ENCODE results near the gene CNTNAP5.

The CNTNAP5 gene

DNA sequence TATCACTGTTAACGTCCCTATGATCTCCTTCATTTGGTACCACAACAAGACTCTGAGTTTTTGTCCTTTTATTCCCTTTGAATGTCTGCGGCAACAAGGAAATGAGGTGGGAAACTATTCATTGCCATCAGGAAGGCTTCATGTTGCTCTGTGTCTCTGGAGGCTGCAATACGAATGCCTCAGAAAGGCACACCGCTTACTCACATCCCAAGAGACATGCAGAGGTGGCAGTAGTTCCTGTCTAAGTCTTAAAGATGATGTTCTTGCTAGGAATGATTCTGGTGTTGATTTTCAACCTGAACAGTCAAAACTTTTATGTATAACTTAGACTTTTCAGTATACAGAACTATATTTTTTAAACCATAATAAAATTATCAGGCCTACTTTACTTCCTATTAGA is 24.0 kb downstream of the CNTNAP5 start:
- in situ Hi-C loops (cut with HindIII; ENCODE audit: low pct_ligation_motif_present, low pct_unique_long_range_greater_than_20kb, low sequenced_read_pairs) = no loop called here
- DNase-seq = no peak

DNA sequence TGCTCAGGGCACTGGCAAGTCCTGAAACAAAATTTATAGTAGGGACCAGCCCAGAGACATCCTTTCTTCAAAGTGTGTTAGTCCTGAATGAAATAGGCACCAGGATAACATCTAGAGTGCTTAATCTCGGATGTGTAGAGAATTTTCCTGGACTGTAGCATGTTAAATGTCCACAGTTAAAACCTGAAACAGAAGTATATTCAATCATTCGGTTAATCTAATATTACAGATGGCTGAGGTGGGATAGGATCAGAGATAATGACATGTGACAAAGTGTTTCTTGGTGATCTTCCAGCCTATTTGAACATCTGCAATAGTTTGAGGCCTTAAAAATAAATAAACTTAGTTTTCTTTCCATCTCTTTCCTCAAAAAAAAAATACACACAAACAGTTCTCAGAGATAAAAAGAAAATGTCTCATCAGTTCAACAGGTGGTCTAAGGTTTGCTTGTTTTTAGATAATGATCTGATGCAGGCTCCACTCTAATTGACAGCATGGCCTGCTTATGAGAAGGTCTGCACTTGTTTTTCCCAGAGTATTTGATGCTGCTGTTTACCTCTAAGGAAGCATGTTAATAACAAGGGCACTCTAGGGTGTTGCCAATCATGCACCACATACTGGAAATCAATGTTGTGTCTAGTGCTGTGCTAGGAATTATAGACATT is 25.9 kb downstream of the CNTNAP5 start:
- in situ Hi-C loops (cut with HindIII; ENCODE audit: low pct_ligation_motif_present, low pct_unique_long_range_greater_than_20kb, low sequenced_read_pairs) = no loop called here

DNA sequence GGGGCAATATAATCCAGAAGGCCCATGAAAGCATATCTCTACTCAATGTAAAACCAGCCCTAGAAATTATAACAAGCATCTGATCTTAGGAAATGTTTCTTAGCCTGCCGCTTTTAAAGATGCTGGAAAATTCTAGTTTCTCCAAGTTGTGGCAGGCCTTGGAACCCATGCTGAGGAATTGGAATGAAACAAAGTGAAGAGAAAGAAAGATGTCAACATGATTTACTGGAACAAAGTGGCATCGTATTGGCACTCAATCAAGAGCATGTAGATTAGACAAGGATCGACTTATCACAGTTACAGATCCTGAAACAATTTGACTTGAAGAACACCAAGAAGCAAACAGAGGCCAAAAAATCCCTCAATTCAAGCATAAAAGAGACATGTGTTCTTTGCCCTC is 28.7 kb downstream of the CNTNAP5 start:
- no peak for DNase-seq
- in situ Hi-C loops (cut with HindIII; ENCODE audit: low pct_ligation_motif_present, low pct_unique_long_range_greater_than_20kb, low sequenced_read_pairs) = no loop called here

More for the DNA sequence above, 25.9 kb downstream of the CNTNAP5 start:
- no peak for DNase-seq

DNA sequence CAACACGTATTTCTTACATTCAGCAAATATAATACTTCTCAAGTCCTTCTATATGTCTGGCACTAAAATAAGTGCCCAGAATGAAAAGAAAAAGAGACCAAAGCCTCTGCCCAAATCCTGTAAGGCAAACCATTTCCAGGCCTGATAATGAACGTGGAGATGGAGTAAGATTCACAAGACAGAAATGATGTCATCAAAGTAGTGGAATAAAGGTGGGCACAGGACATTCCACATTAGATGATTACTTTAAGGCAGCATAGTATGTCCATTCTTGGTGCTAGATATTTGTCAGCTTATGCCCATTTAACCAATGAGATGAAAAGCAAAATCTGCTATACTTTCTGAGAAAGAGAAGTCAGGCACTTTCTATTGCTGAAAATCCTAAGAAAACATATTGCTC is 38.5 kb downstream of the CNTNAP5 start:
- in situ Hi-C loops (cut with HindIII; ENCODE audit: low pct_ligation_motif_present, low pct_unique_long_range_greater_than_20kb, low sequenced_read_pairs) = no loop called here

DNA sequence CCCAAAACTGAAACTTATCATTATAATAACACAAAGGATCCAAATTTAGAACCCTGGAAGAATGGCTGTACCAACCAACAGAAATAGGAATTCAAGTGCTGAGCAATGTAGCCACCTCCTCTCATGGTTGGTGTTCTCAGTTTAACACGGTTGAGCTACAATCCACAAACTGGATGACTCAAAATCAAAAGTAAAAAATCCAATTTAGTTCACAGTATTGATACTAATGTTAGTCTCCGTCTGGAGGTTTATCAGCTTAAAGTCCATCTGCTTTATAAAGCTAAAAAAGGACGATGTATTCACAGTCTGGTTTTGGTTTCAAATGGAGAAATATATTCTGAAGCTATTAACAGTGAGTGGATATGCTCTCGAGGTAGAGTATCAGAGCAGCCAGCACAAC is 40.5 kb downstream of the CNTNAP5 start:
- no peak for DNase-seq
- in situ Hi-C loops (cut with HindIII; ENCODE audit: low pct_ligation_motif_present, low pct_unique_long_range_greater_than_20kb, low sequenced_read_pairs) = no loop called here

More for the DNA sequence above, 38.5 kb downstream of the CNTNAP5 start:
- DNase-seq = no peak

DNA sequence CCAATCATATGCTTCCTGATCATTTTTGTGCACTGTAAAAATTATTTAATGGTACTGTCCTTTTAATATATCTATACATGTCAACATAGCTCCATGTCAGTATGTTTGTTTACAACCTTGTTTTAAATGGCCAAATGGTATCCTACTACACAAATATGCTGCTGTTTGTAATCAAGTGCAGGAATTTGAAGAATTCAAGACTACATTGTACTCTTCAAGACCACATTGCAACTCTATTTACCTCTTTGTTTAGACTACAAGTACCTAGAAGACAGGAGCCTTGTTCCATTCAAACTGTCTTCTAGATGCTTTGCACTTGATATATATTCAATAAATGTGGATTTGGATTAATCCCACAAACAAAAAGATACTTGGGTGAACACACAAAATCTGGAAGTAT is 41.7 kb downstream of the CNTNAP5 start:
- DNase-seq = no peak
- in situ Hi-C loops (cut with HindIII; ENCODE audit: low pct_ligation_motif_present, low pct_unique_long_range_greater_than_20kb, low sequenced_read_pairs) = no loop called here

DNA sequence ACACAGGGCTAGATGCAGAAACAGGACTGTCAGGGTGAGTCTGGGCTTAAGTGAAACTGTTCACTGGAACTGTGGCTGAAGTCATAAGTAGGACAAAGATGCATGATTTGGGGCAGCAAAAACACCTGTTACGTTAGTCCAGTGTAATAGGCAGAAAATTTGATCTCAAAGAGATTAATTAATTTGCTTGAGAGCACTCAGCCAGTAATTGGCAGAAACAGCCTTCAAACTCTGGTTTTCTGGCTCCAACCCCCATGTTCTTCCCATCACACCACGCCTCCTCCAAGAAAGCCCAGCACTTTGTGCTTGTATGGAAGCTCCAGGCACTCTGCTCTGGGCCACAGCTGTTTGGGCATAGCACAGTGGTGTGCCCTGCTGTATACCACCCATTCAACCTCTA is 54.0 kb downstream of the CNTNAP5 start:
- in situ Hi-C loops (cut with HindIII; ENCODE audit: low pct_ligation_motif_present, low pct_unique_long_range_greater_than_20kb, low sequenced_read_pairs) = no loop called here
- no peak for DNase-seq

DNA sequence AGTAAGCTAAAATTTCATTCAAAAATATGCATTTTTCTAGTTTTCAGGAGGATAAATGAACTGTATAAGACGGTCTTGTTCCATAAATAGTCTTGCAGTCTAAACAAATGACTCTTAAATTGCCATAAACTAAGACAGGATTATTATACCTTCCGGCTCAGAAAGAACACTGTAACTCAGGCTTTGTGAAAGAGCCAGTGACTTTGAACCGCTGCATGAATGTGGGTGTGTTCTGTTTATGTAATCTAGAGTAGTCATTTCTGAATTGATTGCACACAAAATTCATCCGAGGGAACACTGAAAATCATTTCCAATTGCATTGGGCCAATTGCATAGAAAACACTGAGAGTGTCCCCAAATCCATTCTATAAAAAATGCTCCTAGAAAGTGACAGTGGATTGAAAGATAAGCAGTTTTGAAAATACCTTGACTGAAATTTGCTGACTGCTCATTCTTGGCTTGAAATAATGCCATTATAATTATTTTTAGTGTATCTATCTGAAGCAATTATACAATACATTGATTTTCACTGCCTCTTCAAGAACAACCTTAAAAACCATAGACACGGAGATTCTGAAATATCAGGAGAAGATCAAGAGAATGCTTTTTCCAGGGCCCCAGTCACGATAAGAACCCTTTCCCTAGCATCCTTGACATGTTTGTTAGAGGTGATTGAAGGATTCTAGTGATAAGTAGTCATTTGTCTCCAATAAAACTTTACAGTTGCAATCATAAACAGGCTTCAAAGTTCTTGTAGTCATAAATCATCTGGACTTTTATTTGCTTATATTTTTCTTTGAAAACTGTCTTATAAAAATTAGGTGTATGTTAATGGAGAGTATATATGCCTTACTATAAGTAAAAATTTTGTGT is 55.4 kb downstream of the CNTNAP5 start:
- no peak for DNase-seq
- in situ Hi-C loops (cut with HindIII; ENCODE audit: low pct_ligation_motif_present, low pct_unique_long_range_greater_than_20kb, low sequenced_read_pairs) = no loop called here

DNA sequence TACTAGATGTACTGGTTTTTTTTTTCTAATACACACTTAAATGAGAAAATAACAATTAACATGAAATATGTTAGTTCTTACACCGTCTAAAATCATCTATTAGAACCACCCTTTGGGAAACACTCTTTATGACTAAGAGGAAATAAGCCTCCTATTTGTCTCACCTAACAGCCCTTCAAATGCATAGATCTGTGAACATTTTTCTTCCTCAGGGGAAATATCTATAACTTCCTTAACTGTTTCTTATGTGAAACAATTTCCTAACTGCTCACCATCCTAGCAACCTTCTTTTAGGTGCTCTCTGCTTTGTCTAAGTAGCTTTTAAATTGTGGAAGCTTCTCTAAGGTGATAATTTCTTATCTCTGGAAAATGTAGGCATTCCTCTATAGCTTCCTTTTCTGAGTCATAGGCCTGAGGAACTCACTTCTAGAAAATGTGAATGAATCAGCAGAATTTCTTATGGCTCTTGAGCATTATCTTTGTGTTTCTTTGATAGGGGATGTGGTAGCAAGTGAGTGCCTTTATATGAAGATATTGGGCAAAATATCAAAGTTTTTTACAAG is 56.1 kb downstream of the CNTNAP5 start:
- in situ Hi-C loops (cut with HindIII; ENCODE audit: low pct_ligation_motif_present, low pct_unique_long_range_greater_than_20kb, low sequenced_read_pairs) = no loop called here
- DNase-seq = no peak

DNA sequence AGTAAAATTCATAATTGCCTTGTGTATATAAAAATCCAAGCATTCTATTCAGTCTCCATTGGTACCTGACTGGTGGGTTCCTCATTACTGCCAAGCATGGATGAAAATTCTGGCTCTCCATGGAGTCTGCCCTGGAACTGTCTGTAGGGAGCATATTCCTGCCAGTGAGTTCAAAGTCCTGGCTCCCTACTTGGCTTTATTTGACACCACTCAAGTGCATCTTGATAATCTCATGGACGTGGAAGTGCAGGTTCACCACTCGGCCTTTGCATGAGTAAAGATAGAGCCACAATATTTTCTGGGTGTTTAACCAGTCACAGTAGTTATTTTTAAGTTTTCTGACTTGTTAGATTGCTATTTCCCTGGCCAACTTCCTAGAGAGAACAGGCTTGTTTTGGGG is 63.5 kb downstream of the CNTNAP5 start:
- in situ Hi-C loops (cut with HindIII; ENCODE audit: low pct_ligation_motif_present, low pct_unique_long_range_greater_than_20kb, low sequenced_read_pairs) = no loop called here
- no peak for DNase-seq

DNA sequence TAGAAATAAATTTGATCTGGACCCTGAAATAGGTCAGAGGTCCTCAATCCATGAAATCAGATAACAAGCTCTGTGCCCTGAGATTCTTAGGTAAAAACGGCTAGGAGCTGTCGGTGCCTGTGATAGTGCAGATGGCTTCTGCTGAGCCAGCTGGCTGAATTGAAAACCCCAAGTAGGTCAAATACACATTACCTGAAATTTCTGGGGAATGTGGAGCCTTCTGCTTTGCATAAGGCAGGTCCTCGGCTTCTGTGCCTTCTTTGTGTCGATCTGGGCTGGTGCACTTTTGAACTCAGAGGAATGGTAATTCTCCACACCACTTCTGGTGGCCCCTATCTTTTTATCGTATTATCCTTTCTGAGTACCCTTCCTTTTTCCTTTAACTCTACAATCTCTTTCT is 66.6 kb downstream of the CNTNAP5 start:
- in situ Hi-C loops (cut with HindIII; ENCODE audit: low pct_ligation_motif_present, low pct_unique_long_range_greater_than_20kb, low sequenced_read_pairs) = no loop called here
- DNase-seq = no peak

DNA sequence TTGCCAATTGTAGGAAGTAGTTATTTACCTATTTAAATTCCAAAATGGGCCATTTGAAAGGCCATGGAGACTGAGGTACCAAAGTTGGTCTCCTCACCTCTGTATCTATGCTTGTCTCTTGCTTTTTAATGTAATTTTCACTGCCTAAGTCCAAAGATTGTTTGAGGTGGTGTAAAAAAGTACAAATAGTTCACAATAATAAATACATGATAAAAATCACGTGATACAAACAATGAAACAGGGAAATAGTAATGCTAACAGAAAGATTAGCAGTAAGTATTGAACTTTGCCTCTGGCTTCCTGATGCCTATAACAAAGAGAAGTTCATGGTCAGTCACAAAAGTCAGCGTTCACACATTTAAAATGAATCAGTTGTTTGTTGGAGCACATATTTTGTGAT is 67.6 kb downstream of the CNTNAP5 start:
- in situ Hi-C loops (cut with HindIII; ENCODE audit: low pct_ligation_motif_present, low pct_unique_long_range_greater_than_20kb, low sequenced_read_pairs) = no loop called here
- no peak for DNase-seq

DNA sequence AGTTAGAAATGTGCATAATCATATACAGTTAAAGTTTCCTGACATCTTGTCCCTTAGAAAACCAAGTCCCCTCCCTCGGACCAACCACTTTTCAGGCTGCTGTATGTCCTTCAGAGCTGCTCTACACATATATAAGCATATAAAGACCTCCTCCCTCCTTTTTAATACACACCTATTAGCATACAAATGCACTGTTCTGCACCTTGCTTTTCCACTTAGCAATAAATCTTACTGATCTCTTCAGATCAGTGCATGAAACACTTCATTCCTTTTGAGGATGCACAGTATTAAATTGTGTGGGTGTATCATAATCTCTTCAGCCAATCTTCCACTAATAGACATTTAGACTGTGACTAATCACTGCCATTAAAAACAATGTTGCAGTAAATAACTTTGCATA is 79.8 kb downstream of the CNTNAP5 start:
- in situ Hi-C loops (cut with HindIII; ENCODE audit: low pct_ligation_motif_present, low pct_unique_long_range_greater_than_20kb, low sequenced_read_pairs) = no loop called here

DNA sequence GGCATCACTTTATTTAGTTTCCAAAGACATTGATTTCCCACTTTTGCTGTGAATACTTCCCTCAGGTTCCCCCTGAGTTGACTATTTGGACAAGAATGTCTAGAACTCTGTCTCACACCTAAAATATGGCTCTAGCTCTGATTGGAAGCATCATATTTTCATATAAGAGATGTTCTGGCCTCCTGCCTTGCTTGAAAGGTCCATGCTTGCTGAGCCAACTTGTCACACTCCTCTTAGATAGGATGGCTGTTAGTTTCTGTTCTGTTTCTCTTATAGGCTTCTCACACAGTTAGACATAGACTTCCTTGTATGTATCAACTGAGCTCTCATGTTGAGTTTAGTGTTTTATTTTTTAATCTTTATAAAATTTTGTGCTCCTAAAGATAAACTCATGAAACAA is 87.1 kb downstream of the CNTNAP5 start:
- DNase-seq = no peak
- in situ Hi-C loops (cut with HindIII; ENCODE audit: low pct_ligation_motif_present, low pct_unique_long_range_greater_than_20kb, low sequenced_read_pairs) = no loop called here

More for the DNA sequence above, 79.8 kb downstream of the CNTNAP5 start:
- no peak for DNase-seq

DNA sequence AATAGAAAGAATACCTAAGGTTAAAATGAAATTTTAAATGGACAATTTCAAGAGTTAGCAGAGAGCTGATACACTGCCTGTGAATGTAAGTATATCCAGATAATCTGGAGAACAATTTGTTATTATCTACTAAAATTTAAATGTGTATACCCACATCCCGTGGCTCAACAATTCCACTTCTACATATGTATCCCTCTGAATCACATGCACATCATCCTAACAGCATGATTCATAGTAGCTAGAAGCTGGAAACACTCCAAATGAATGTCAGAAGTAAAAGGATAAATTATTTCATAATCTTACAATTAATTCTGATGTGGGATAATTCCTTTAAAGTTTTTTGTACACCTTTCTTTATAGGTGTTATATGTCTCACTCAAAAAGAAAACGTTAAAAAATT is 87.9 kb downstream of the CNTNAP5 start:
- no peak for DNase-seq
- in situ Hi-C loops (cut with HindIII; ENCODE audit: low pct_ligation_motif_present, low pct_unique_long_range_greater_than_20kb, low sequenced_read_pairs) = no loop called here

DNA sequence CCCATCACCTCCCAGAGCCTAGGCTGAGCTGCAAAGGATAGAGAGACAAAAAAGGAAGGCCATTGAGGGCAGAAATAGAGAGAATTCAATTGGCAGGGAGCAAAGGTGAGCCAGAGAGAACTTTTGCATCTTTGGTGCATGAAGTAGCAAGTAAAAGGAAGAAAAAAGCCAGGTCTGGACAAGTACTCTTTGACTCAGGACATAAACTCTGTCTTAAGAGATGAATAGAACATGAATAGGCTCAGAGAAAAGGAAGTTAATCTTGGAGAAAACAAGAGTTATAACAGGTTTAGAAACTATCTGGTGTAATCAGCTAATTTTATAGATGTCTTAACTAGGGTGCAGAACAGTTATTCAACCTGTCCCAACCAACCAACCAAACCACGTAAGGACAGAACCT is 95.2 kb downstream of the CNTNAP5 start:
- in situ Hi-C loops (cut with HindIII; ENCODE audit: low pct_ligation_motif_present, low pct_unique_long_range_greater_than_20kb, low sequenced_read_pairs) = no loop called here
- DNase-seq = no peak

DNA sequence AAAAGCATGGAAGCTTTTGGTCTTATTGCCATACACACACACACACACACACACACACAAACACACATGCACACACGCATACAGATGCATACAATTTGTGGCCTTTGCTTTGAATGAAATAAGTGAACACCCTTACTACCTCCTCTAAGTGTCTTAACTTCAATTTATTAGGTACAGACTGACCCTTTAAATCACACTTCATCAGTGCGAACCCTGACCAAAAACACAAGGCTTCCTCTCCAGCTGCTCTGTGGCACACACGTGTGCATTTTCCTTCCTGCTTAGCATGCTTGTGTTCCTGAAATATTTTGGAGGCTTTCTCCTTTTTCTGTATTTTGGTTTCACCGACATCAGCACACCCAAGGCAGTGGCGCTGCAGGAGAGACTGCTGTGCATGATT is 96.0 kb downstream of the CNTNAP5 start:
- DNase-seq = no peak
- in situ Hi-C loops (cut with HindIII; ENCODE audit: low pct_ligation_motif_present, low pct_unique_long_range_greater_than_20kb, low sequenced_read_pairs) = no loop called here

DNA sequence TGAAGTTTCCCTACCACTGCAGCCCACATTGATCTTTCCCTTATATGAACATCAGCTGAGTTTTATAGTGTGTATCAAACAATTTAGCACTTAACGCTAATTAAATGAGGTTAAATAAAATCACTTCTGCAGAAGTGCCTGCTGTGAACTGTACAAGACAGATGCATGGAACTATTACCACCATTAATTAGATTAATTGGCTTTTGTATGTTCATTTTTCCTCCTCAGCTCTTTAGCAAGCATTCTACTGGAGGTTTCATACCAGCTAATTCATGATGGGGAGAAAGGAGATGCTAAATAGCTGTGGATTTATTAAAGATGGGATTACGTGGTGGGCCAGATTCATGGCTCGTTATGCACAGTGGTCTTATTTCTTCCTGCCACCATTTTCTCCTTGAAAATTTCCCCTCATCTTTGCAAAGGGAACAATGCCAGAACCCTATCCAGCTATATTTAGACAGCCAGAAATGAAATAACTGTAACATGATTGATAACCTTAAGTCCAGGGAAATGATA is 96.7 kb downstream of the CNTNAP5 start:
- no peak for DNase-seq
- in situ Hi-C loops (cut with HindIII; ENCODE audit: low pct_ligation_motif_present, low pct_unique_long_range_greater_than_20kb, low sequenced_read_pairs) = no loop called here

DNA sequence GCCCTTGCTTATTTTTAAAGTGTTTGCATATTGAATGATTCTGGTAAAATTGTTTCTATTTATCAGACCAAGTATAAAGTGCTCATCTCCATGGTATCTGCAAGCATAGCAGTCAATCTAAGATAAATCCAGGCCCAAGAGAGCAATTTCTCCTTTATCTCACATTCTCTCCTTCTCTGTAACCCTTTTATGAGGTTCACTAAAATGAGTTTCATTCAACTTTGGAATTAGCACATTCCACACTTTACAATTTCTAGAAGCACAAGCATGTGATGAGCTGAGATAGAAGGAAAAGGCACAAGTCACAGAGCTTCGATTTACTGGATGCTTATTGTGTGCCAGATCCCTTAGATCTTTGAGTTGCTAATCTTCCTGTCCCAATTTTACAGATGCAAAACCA is 97.3 kb downstream of the CNTNAP5 start:
- in situ Hi-C loops (cut with HindIII; ENCODE audit: low pct_ligation_motif_present, low pct_unique_long_range_greater_than_20kb, low sequenced_read_pairs) = no loop called here
- no peak for DNase-seq

DNA sequence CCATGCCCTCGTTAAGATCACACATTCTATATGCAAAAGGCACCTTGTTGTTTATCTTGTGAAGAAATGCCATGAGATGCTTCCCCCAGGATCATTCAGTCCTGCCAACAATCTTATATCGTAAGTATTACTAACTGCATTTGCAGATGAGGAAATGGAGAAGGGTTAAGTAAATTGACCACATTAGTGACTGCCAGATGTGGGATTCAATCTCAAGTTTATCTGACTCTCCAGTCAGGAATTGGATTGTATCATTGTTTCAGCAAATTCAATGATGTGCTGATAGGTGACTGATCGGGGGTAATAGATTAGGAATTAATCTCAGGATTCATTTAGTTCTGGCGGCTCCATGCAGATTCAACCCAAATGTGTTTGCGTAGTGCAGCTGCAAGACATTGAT is 106.2 kb downstream of the CNTNAP5 start:
- in situ Hi-C loops (cut with HindIII; ENCODE audit: low pct_ligation_motif_present, low pct_unique_long_range_greater_than_20kb, low sequenced_read_pairs) = no loop called here
- no peak for DNase-seq
